GM18507 (cell line): Measurements from ENCODE around the gene ZNF823.
"Not testable (repeated sequence)": the region's sequence is repeated elsewhere in the genome, so short reads cannot be mapped to it uniquely, and the experiment has no call there.

ENCODE experiments used
- DNase-seq: peaks from one replicate; pipeline ENCODE4 v3.0.0; 2011; ENCODE audit warnings: low read depth; ENCODE audit not compliant: insufficient read length; ENCODE audit errors: extremely low spot score
- FAIRE-seq: peaks from 2 replicates; lab custom pipeline; 2011; peaks lifted over from hg19 to GRCh38; lab: Jason Lieb, UNC

Gene ZNF823

GRCh38 chr19:11685676-11686650, 52.8 kb downstream of the ZNF823 start:
- no peak for DNase-seq
- no peak for FAIRE-seq

GRCh38 chr19:11684987-11685675, 53.6 kb downstream of the ZNF823 start:
- DNase-seq (no peak), FAIRE-seq (no peak)

- FAIRE-seq (no peak), DNase-seq (no peak)
These were observed 58.0 kb downstream of the ZNF823 start for GRCh38 chr19:11680689-11681302.

GRCh38 chr19:11678504-11678903, 60.2 kb downstream of the ZNF823 start:
- DNase-seq = no peak
- FAIRE-seq = no peak

- DNase-seq, FAIRE-seq: not testable (repeated sequence)
These were observed 61.8 kb downstream of the ZNF823 start for GRCh38 chr19:11676661-11677600.

GRCh38 chr19:11675569-11675968, 63.2 kb downstream of the ZNF823 start:
- FAIRE-seq = no peak
- DNase-seq = no peak

- FAIRE-seq (no peak), DNase-seq (no peak)
These were observed 64.7 kb downstream of the ZNF823 start for GRCh38 chr19:11674067-11674492.

GRCh38 chr19:11673608-11674041, 65.1 kb downstream of the ZNF823 start:
- DNase-seq (no peak), FAIRE-seq (no peak)
